OCI-LY1 (cell line): ENCODE measurements around the gene CDK5RAP2.

Experiments used
- H2AFZ ChIP-seq: fragments of 200-600 bp; sonication (generic), shearing (Covaris generic); 2 replicates; pipeline ENCODE4 v1.6.0; 2014; ENCODE audit warnings: antibody characterized with exemption, mild to moderate bottlenecking, low read length
- H3F3A ChIP-seq: fragments of 200-600 bp; sonication (generic), shearing (Covaris generic); 2 replicates; pipeline ENCODE4 v1.6.0; 2014; ENCODE audit warnings: mild to moderate bottlenecking, antibody characterized with exemption, low read length, moderate library complexity; ENCODE audit not compliant: insufficient read depth
- H3K27ac ChIP-seq: fragments of 200-600 bp; sonication (generic); 2 replicates; pipeline ENCODE4 v1.5.1; 2014; ENCODE audit warnings: low read length, mixed run types, mild to moderate bottlenecking, low read depth; ENCODE audit not compliant: poor library complexity, severe bottlenecking
- H3K27me3 ChIP-seq: fragments of 200-600 bp; sonication (generic); 2 replicates; pipeline ENCODE4 v1.6.0; 2014; ENCODE audit warnings: antibody characterized with exemption, mild to moderate bottlenecking, low read length, moderate library complexity; ENCODE audit not compliant: insufficient read depth
- H3K36me3 ChIP-seq: fragments of 200-600 bp; sonication (generic); 2 replicates; pipeline ENCODE4 v1.6.1; 2014; ENCODE audit warnings: mild to moderate bottlenecking, antibody characterized with exemption, low read length, moderate library complexity, mixed read lengths; ENCODE audit not compliant: insufficient read depth
- H3K4me1 ChIP-seq: fragments of 200-600 bp; sonication (generic); 2 replicates; pipeline ENCODE4 v1.5.1; 2014; ENCODE audit warnings: mild to moderate bottlenecking, low read length, moderate library complexity; ENCODE audit not compliant: insufficient read depth, severe bottlenecking
- H3K4me2 ChIP-seq: fragments of 200-600 bp; sonication (generic), shearing (Covaris generic); 2 replicates; pipeline ENCODE4 v1.6.1; 2014; ENCODE audit warnings: low read length
- H3K4me3 ChIP-seq: fragments of 200-600 bp; sonication (generic); 2 replicates; pipeline ENCODE4 v1.5.1; 2014; ENCODE audit warnings: low read length, low read depth, mild to moderate bottlenecking, mixed read lengths; ENCODE audit not compliant: poor library complexity, severe bottlenecking
- H3K79me2 ChIP-seq: fragments of 200-600 bp; shearing (Covaris generic); 2 replicates; pipeline ENCODE4 v1.6.1; 2016; ENCODE audit warnings: mixed run types, low read length, mixed read lengths; ENCODE audit not compliant: insufficient read depth
- H3K9ac ChIP-seq: fragments of 200-600 bp; sonication (generic), shearing (Covaris generic); 2 replicates; pipeline ENCODE4 v1.6.1; 2014; ENCODE audit warnings: mild to moderate bottlenecking, low read length, mixed read lengths
- H3K9me2 ChIP-seq: fragments of 200-600 bp; sonication (generic), shearing (Covaris generic); 2 replicates; pipeline ENCODE4 v1.6.1; 2014; ENCODE audit warnings: low read depth, mild to moderate bottlenecking, low read length, mixed read lengths
- H3K9me3 ChIP-seq: fragments of 200-600 bp; shearing (Covaris generic); 2 replicates; pipeline ENCODE4 v1.6.1; 2014; ENCODE audit warnings: low read length, mixed read lengths
- H4K20me1 ChIP-seq: fragments of 200-600 bp; sonication (generic), shearing (Covaris generic); 2 replicates; pipeline ENCODE4 v1.6.0; 2016; ENCODE audit warnings: mild to moderate bottlenecking, low read length; ENCODE audit not compliant: insufficient read depth
- CTCF ChIP-seq: fragments of 200-600 bp; sonication (generic), shearing (Covaris generic); IDR thresholded peaks from 2 replicates; pipeline ENCODE4 v1.5.1; 2017; ENCODE audit warnings: mild to moderate bottlenecking, antibody characterized with exemption, low read length, moderate library complexity, mixed read lengths
- EZH2 ChIP-seq: fragments of 200-600 bp; sonication (generic), shearing (Covaris generic); IDR thresholded peaks from 2 replicates; pipeline ENCODE4 v1.8.0; 2017; ENCODE audit warnings: borderline replicate concordance, mixed run types, mild to moderate bottlenecking, antibody characterized with exemption, low read length, moderate library complexity, mixed read lengths

The CDK5RAP2 gene

GRCh38 chr9:120440791-120441190 is 139.2 kb downstream of the CDK5RAP2 start:
- TF ChIP-seq CTCF (no peak), EZH2 (no peak)
- Histone ChIP-seq H3K27me3 (no peaks in the 10 kb centered on the region), H3K4me3 (no peak overlapping the region), H3K36me3 (peaks cover 99% of the 10 kb centered on the region), H2AFZ (no peak overlapping the region), H3K27ac (no peak overlapping the region), H3K9ac (no peak overlapping the region), H3K9me3 (no peaks in the 10 kb centered on the region), H3K79me2 (no peaks in the 10 kb centered on the region), H3K9me2 (no peaks in the 10 kb centered on the region), H3K4me2 (no peak overlapping the region), H4K20me1 (no peaks in the 10 kb centered on the region), H3K4me1 (no peaks in the 10 kb centered on the region), H3F3A (no peaks in the 10 kb centered on the region)

- Histone ChIP-seq H3K4me2 (no peak overlapping the region), H2AFZ (no peak overlapping the region), H3K9me3 (no peaks in the 10 kb centered on the region), H3K27me3 (no peaks in the 10 kb centered on the region), H3K36me3 (peaks cover 99% of the 10 kb centered on the region), H3K79me2 (no peaks in the 10 kb centered on the region), H3K9me2 (no peaks in the 10 kb centered on the region), H3K4me1 (no peaks in the 10 kb centered on the region), H3K9ac (no peak overlapping the region), H3K27ac (no peak overlapping the region), H4K20me1 (no peaks in the 10 kb centered on the region), H3F3A (no peaks in the 10 kb centered on the region), H3K4me3 (no peak overlapping the region)
- TF ChIP-seq CTCF = no peak
- no peak for TF ChIP-seq EZH2
Observed at GRCh38 chr9:120439926-120440325, 140.0 kb downstream of the CDK5RAP2 start.

GRCh38 chr9:120438836-120439546 is 141.0 kb downstream of the CDK5RAP2 start:
- no peaks in the 10 kb centered on the region for H3K9me3 ChIP-seq
- H3K27me3 ChIP-seq = no peaks in the 10 kb centered on the region
- no peak overlapping the region for H3K27ac ChIP-seq
- H3K36me3 ChIP-seq = peaks cover 100% of the 10 kb centered on the region
- no peaks in the 10 kb centered on the region for H3F3A ChIP-seq
- no peak overlapping the region for H3K9ac ChIP-seq
- H3K4me3 ChIP-seq = no peak overlapping the region
- H3K79me2 ChIP-seq = no peaks in the 10 kb centered on the region
- no peaks in the 10 kb centered on the region for H4K20me1 ChIP-seq
- no peaks in the 10 kb centered on the region for H3K9me2 ChIP-seq
- peak; percentile 59 for TF ChIP-seq CTCF
- TF ChIP-seq EZH2 = no peak
- no peaks in the 10 kb centered on the region for H3K4me1 ChIP-seq
- H3K4me2 ChIP-seq = no peak overlapping the region
- H2AFZ ChIP-seq = no peak overlapping the region
